PC-9 (cell line): ENCODE results near the gene BRSK2. TPM values are rescaled to one million over a fixed set of nuclear protein-coding genes. Genes with fewer than 3 reads are reported as not detected.

Experiments used
- BruUV-seq: library from RNA; stranded (reverse); fragments of 400-500 nt; replicated peaks from 2 replicates; lab custom pipeline; 2021; lab: Mats Ljungman, UMichigan
- CTCF ChIA-PET: fragments of 300-600 bp; sonication (Branson Sonifier 250); formaldehyde crosslinking; loops from one replicate; lab custom pipeline; 2022; ENCODE audit warnings: antibody characterized with exemption; lab: Charles Lee
- POLR2A ChIA-PET: fragments of 300-600 bp; sonication (Branson Sonifier 250); formaldehyde crosslinking; loops from one replicate; lab custom pipeline; 2022; ENCODE audit warnings: antibody characterized with exemption; ENCODE audit not compliant: unreplicated experiment; lab: Charles Lee
- DNase-seq, 2 experiments: peaks; one replicate each; pipeline versions ENCODE4 v3.0.0 to v3.0.0-alpha.2; 2015 to 2022; ENCODE audit warnings: mixed read lengths in 1 of 2
- H2AFZ ChIP-seq: fragments of 200-600 bp; sonication (generic); 2 replicates; pipeline ENCODE4 v1.8.1; 2017; ENCODE audit warnings: antibody characterized with exemption
- H3F3A ChIP-seq: fragments of 200-600 bp; sonication (generic); 2 replicates; pipeline ENCODE4 v1.8.1; 2017; ENCODE audit warnings: antibody characterized with exemption, mild to moderate bottlenecking, low read depth; ENCODE audit not compliant: insufficient read depth
- H3K27ac ChIP-seq: fragments of 200-600 bp; sonication (generic); 2 replicates; pipeline ENCODE4 v1.6.1; 2016; ENCODE audit warnings: mixed run types
- H3K27me3 ChIP-seq: fragments of 200-600 bp; sonication (generic); 2 replicates; pipeline ENCODE4 v1.6.1; 2016; ENCODE audit warnings: low read depth, mixed run types; ENCODE audit not compliant: insufficient read depth
- H3K36me3 ChIP-seq: fragments of 200-600 bp; sonication (generic); 2 replicates; pipeline ENCODE4 v1.6.1; 2016; ENCODE audit warnings: low read depth, mixed run types
- H3K4me1 ChIP-seq: fragments of 200-600 bp; sonication (generic); replicated peaks from 2 replicates; pipeline ENCODE4 v1.6.1; 2016; ENCODE audit warnings: mixed run types; ENCODE audit not compliant: insufficient read depth
- H3K4me2 ChIP-seq: fragments of 200-600 bp; sonication (generic); 2 replicates; pipeline ENCODE4 v1.6.1; 2017; ENCODE audit warnings: mixed run types
- H3K4me3 ChIP-seq: fragments of 200-600 bp; sonication (generic); 2 replicates; pipeline ENCODE4 v1.6.1; 2016; ENCODE audit warnings: mixed run types
- H3K79me2 ChIP-seq: fragments of 200-600 bp; sonication (generic); 2 replicates; pipeline ENCODE4 v1.6.1; 2017; ENCODE audit warnings: low read depth, mixed run types
- H3K9me2 ChIP-seq: fragments of 200-600 bp; sonication (generic); 2 replicates; pipeline ENCODE4 v1.8.1; 2017; ENCODE audit warnings: mild to moderate bottlenecking; ENCODE audit not compliant: insufficient read depth
- H3K9me3 ChIP-seq: fragments of 200-600 bp; sonication (generic); 2 replicates; pipeline ENCODE4 v1.8.1; 2016; ENCODE audit warnings: low read depth; ENCODE audit not compliant: insufficient read depth
- H4K20me1 ChIP-seq: fragments of 200-600 bp; sonication (generic); 2 replicates; pipeline ENCODE4 v1.8.1; 2017; ENCODE audit not compliant: insufficient read depth
- EZH2 ChIP-seq: fragments of 200-600 bp; sonication (generic); IDR thresholded peaks from 2 replicates; pipeline ENCODE4 v1.8.0; 2017; ENCODE audit warnings: antibody characterized with exemption, low read depth
- intact Hi-C: fragments of 100-400 bp; cut with micrococcal nuclease; formaldehyde crosslinking; loops from one replicate; pipeline ENCODE4 v1.10.0; 2022; ENCODE audit not compliant: unreplicated experiment
- total RNA-seq: library from RNA; stranded (reverse); gene quantifications from 2 replicates; pipeline ENCODE4 v1.2.3, GENCODE V29; 2021
- TF ChIP-seq, protein P1 (sequence below): fragments of 200-600 bp; sonication (generic); conservative IDR thresholded peaks from 2 replicates; pipeline ENCODE4 v1.6.1; 2017; ENCODE audit warnings: mixed run types, antibody characterized with exemption, mild to moderate bottlenecking, moderate library complexity

Gene BRSK2
- total RNA-seq, 1 experiment from 2014 or later, result 2.9 TPM

DNA sequence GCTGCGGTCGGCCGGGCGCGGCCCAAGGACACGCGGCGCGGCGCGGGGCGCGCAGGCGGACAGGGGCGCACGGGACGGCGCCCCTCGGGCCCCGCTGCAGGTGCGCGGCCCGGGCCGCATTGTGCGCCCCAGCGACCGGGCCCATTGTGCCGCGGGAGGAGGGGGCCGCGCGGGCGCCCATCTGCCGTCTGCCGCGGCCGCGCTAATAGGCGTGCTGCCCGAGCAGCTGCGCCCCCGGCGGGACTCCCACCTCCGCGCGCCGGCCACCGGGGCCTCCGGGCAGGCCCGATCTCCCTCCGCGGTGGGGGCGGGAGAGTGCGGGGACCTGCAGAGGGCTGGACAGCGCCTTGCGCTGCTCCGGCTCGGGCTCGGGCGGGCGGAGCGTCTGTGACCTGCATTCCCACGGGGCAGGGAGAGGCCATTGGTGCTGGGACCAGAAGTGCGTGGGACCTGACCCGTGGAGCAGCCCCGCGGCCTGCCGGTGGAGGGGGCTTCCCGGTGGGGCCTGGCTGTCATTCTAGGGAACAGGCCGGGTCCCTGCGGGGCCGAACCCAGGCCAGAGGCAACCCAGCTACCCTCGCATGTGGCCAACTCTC is 933 bp downstream of the BRSK2 start:
- Histone ChIP-seq H3K79me2 (no peaks in the 10 kb centered on the region), H3K36me3 (no peaks in the 10 kb centered on the region), H3K4me3 (no peak overlapping the region), H3K4me1 (no peaks in the 10 kb centered on the region), H3K9me3 (no peaks in the 10 kb centered on the region), H4K20me1 (no peaks in the 10 kb centered on the region), H3K9me2 (no peaks in the 10 kb centered on the region), H3K27me3 (no peaks in the 10 kb centered on the region), H2AFZ (no peak overlapping the region), H3K27ac (no peak overlapping the region), H3F3A (no peaks in the 10 kb centered on the region), H3K4me2 (no peak overlapping the region)
- no peak for TF ChIP-seq EZH2
- TF ChIP-seq, protein P1, sequence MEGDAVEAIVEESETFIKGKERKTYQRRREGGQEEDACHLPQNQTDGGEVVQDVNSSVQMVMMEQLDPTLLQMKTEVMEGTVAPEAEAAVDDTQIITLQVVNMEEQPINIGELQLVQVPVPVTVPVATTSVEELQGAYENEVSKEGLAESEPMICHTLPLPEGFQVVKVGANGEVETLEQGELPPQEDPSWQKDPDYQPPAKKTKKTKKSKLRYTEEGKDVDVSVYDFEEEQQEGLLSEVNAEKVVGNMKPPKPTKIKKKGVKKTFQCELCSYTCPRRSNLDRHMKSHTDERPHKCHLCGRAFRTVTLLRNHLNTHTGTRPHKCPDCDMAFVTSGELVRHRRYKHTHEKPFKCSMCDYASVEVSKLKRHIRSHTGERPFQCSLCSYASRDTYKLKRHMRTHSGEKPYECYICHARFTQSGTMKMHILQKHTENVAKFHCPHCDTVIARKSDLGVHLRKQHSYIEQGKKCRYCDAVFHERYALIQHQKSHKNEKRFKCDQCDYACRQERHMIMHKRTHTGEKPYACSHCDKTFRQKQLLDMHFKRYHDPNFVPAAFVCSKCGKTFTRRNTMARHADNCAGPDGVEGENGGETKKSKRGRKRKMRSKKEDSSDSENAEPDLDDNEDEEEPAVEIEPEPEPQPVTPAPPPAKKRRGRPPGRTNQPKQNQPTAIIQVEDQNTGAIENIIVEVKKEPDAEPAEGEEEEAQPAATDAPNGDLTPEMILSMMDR, result no peak
- ChIA-PET POLR2A (no interaction called here), CTCF (no interaction called here)
- intact Hi-C loops, result no loop called here
- no TSS peak for BruUV-seq
- no peak for DNase-seq

DNA sequence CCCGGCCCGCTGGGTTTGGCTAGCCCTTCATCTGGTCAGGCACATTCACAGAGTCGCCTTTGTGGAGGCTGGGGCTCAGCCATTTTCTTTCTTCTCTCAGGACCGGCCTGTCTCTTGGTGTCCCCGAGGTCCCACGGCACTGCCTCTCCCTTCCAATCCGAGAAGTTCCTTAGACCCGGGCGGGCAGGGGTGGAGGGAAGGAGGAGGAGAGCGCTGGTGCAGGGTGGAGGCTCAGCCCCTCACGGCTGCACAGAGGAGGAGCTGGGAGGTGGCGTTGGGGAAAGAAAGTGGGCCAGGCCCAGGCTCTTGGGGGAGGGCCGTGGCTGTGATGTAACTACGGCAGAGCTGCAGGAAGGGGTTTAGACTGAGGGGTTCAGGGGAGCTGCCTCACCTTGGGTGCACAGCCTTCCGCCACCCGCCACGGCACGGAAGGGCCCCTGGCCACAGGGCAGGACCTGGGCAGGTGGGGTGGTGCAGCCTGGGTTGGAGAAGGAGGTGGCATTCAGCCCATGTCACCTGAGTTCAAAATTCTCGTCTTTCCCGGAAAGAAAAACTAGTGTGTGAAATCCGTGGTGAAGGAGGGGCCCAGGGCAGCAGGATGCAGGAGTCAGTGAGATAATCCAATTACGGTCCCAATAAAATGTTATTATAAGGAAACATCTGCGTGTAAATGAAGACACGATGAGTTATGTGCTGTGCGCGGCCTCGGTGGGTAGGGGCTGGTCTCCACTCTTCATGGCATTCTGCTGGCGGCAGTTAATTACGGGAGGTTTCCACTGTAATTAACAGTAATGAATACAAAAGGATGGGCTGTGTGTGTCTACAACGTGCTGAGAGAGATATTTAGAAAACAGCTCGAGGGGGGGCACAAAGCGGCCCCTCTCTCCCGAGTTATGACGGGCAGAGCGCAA is 1.7 kb downstream of the BRSK2 start:
- Histone ChIP-seq H3K36me3 (no peaks in the 10 kb centered on the region), H3K27ac (no peak overlapping the region), H3K4me2 (no peak overlapping the region), H3K9me3 (no peaks in the 10 kb centered on the region), H3F3A (no peaks in the 10 kb centered on the region), H3K27me3 (no peaks in the 10 kb centered on the region), H3K4me1 (no peaks in the 10 kb centered on the region), H4K20me1 (no peaks in the 10 kb centered on the region), H3K9me2 (no peaks in the 10 kb centered on the region), H2AFZ (no peak overlapping the region), H3K79me2 (no peaks in the 10 kb centered on the region), H3K4me3 (no peak overlapping the region)
- TF ChIP-seq, protein P1, result no peak
- TF ChIP-seq EZH2, result no peak
- no TSS peak for BruUV-seq
- POLR2A ChIA-PET, result no interaction called here
- no peak for DNase-seq
- CTCF ChIA-PET, result no interaction called here
- intact Hi-C loops, result no loop called here

DNA sequence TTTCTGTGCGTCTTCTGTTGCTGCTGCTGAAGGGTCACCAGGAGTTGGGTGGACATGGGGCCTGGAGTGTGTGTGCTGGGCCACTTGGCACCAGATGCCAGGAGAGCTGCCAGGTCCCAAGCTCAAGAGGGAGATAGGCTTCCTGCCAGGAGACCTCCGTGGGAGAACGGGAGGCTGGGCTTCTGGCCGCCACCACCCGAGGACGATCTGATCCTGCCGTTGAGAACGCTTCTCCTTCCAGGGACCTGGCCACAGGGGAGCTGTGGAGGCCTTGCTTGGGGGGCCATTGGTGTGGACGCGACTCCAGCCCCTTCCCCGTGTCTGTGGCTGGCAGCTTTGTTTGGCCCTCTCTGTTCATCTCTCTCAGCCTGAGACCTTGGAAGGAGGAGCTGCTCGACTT is 2.4 kb downstream of the BRSK2 start:
- H3K4me1 ChIP-seq, result no peaks in the 10 kb centered on the region
- H3K79me2 ChIP-seq, result no peaks in the 10 kb centered on the region
- BruUV-seq, result no TSS peak
- no peak overlapping the region for H3K4me3 ChIP-seq
- no peak overlapping the region for H3K4me2 ChIP-seq
- no peak overlapping the region for H3K27ac ChIP-seq
- no peaks in the 10 kb centered on the region for H3K36me3 ChIP-seq
- no peak for TF ChIP-seq EZH2
- TF ChIP-seq, protein P1, result no peak
- H2AFZ ChIP-seq, result no peak overlapping the region
- H3K9me3 ChIP-seq, result no peaks in the 10 kb centered on the region
- CTCF ChIA-PET, result no interaction called here
- no peaks in the 10 kb centered on the region for H3F3A ChIP-seq
- DNase-seq, result no peak
- no peaks in the 10 kb centered on the region for H4K20me1 ChIP-seq
- intact Hi-C loops, result no loop called here
- POLR2A ChIA-PET, result no interaction called here
- no peaks in the 10 kb centered on the region for H3K27me3 ChIP-seq
- H3K9me2 ChIP-seq, result no peaks in the 10 kb centered on the region
